Kidney (tissue), 14 donors: ENCODE measurements around the gene TSPO2. TPM values are rescaled to one million over a fixed set of nuclear protein-coding genes. Genes with fewer than 3 reads are reported as not detected.

Experiments
- DNase-seq, 5 donors: peaks; one replicate each; pipeline ENCODE4 v3.0.0-alpha.2; 2013 to 2020
- FAIRE-seq: peaks from 2 replicates; lab custom pipeline; 2012; peaks lifted over from hg19 to GRCh38; lab: Jason Lieb, UNC
- H3K27ac ChIP-seq, 2 donors: one replicate each; pipeline ENCODE4 v1.7.0; 2013; ENCODE audit warnings: low read depth in 2 of 2, low read length in 2 of 2, inconsistent platforms in 1 of 2
- H3K27me3 ChIP-seq: one replicate; pipeline ENCODE4 v1.7.1; 2013; ENCODE audit warnings: low read length, inconsistent platforms; ENCODE audit not compliant: control insufficient read depth, insufficient read depth
- H3K36me3 ChIP-seq, 3 donors: one replicate each; pipeline versions ENCODE4 v1.7.0 to v1.7.1; 2013; ENCODE audit warnings: low read length in 3 of 3, control low read depth in 1 of 3, inconsistent platforms in 1 of 3; ENCODE audit not compliant: insufficient read depth in 3 of 3, control insufficient read depth in 2 of 3
- H3K4me1 ChIP-seq, 3 donors: one replicate each; pipeline versions ENCODE4 v1.7.0 to v1.7.1; 2013; ENCODE audit warnings: low read length in 3 of 3, inconsistent platforms in 1 of 3, low read depth in 1 of 3; ENCODE audit not compliant: control insufficient read depth in 2 of 3, insufficient read depth in 2 of 3
- H3K4me3 ChIP-seq, 3 donors: one replicate each; pipeline versions ENCODE4 v1.7.0 to v1.8.1; 2013; ENCODE audit warnings: low read length in 3 of 3, control low read depth in 1 of 3, inconsistent platforms in 1 of 3
- H3K9ac ChIP-seq, 3 donors: one replicate each; pipeline versions ENCODE4 v1.7.0 to v1.7.1; 2013; ENCODE audit warnings: low read length in 3 of 3, control low read depth in 1 of 3, inconsistent platforms in 1 of 3
- H3K9me3 ChIP-seq, 3 donors: one replicate each; pipeline versions ENCODE4 v1.7.0 to v1.7.1; 2013; ENCODE audit warnings: low read length in 3 of 3, control low read depth in 1 of 3, inconsistent platforms in 1 of 3; ENCODE audit not compliant: control insufficient read depth in 2 of 3, insufficient read depth in 1 of 3
- intact Hi-C: fragments of 100-400 bp; cut with DNase I; formaldehyde crosslinking; loops from one replicate; pipeline ENCODE4 v1.11.1; 2022
- polyA plus RNA-seq: library from polyadenylated mRNA; stranded (reverse); fragments of 350-450 nt; fragmentation: Illumina TruSeq; extraction: RNeasy Lipid Tissue Mini Kit (QIAGEN cat#74804); gene quantifications from one replicate; pipeline ENCODE4 v1.2.3, GENCODE V29; 2014; ENCODE audit warnings: low read depth, low replicate concordance; ENCODE audit not compliant: insufficient read depth
- total RNA-seq: library from RNA; stranded (reverse); fragmentation: NEBNext Ultra II Directional; extraction: Animal tissue kit (Norgen Biotek cat#: 25700); gene quantifications from one replicate; pipeline ENCODE4 v1.2.1, GENCODE V29; 2021
- TF ChIP-seq, protein P1 (sequence below): IDR thresholded peaks from 3 replicates; pipeline ENCODE4 v1.5.1; 2012; ENCODE audit warnings: mild to moderate bottlenecking, moderate library complexity, borderline replicate concordance; ENCODE audit not compliant: insufficient read depth; ENCODE audit errors: extremely low read depth
- donor health status: control.
- donor health status: control.
- donor health status: control.
- donor health status: control.
- donor health status: control.
- donor health status: DM: yes; HTN: yes; CAD: no.
- donor health status: Normal renal cell carcinoma (clear cell type).

The TSPO2 gene
- total and polyA plus RNA-seq, 2 donors from 2014 or later, result 0.44 to 0.88 TPM

DNA sequence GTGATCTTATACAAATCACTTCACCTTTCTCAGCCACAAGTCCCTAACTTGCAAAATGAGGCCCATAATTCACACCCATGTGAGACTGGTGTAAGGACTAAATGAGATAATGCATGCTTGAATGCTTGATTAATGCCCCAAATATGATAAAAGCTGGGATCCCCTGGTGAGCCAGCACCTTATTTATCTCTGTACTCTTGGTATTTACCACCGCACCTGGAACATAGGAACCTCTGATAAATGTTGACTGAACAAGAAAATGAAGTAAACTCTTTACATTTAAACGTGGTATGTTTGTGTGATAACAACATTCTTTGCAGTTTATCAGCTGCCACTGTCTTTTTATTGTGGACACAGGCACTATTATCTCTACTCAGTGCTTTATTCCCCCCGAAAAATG, 8.3 kb downstream of the TSPO2 start:
- H3K27ac ChIP-seq, result no peak overlapping the region
- no peaks in the 10 kb centered on the region for H3K9me3 ChIP-seq
- peaks cover 0 to 8% (median 7%) of the 10 kb centered on the region in 3 donors for H3K4me1 ChIP-seq
- no peaks in the 10 kb centered on the region for H3K27me3 ChIP-seq
- TF ChIP-seq, protein P1, sequence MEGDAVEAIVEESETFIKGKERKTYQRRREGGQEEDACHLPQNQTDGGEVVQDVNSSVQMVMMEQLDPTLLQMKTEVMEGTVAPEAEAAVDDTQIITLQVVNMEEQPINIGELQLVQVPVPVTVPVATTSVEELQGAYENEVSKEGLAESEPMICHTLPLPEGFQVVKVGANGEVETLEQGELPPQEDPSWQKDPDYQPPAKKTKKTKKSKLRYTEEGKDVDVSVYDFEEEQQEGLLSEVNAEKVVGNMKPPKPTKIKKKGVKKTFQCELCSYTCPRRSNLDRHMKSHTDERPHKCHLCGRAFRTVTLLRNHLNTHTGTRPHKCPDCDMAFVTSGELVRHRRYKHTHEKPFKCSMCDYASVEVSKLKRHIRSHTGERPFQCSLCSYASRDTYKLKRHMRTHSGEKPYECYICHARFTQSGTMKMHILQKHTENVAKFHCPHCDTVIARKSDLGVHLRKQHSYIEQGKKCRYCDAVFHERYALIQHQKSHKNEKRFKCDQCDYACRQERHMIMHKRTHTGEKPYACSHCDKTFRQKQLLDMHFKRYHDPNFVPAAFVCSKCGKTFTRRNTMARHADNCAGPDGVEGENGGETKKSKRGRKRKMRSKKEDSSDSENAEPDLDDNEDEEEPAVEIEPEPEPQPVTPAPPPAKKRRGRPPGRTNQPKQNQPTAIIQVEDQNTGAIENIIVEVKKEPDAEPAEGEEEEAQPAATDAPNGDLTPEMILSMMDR, result no peak
- no peak overlapping the region for H3K9ac ChIP-seq
- DNase-seq (no peak), FAIRE-seq (no peak)
- intact Hi-C loops, result no loop called here
- no peaks in the 10 kb centered on the region for H3K36me3 ChIP-seq
- H3K4me3 ChIP-seq, result no peak overlapping the region

DNA sequence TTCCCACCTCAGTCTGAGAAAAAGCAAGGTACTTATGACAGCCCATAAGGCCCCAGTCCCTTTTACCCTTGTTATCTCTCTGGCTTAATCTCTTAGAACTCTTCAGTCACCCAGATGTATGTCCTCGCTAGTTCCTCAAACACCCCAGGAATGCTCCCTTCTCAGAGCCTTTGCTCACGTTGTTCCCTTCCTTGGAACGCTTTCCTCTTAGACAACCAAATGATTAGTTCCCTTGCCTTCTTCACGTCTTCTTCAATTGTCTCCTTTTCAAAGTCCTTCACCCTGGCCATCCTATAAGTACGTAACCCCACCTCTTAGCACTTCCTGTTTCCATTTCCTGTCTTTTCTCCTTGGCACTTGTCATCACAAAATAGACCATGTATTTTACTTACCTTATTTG, 9.6 kb downstream of the TSPO2 start:
- Histone ChIP-seq H3K27ac (no peak overlapping the region), H3K4me1 (no peaks in the 10 kb centered on the region), H3K27me3 (no peaks in the 10 kb centered on the region), H3K9ac (no peak overlapping the region), H3K9me3 (no peaks in the 10 kb centered on the region), H3K36me3 (no peaks in the 10 kb centered on the region), H3K4me3 (no peak overlapping the region)
- intact Hi-C loops, result no loop called here
- no peak for DNase-seq
- no peak for FAIRE-seq
- TF ChIP-seq, protein P1, result no peak

DNA sequence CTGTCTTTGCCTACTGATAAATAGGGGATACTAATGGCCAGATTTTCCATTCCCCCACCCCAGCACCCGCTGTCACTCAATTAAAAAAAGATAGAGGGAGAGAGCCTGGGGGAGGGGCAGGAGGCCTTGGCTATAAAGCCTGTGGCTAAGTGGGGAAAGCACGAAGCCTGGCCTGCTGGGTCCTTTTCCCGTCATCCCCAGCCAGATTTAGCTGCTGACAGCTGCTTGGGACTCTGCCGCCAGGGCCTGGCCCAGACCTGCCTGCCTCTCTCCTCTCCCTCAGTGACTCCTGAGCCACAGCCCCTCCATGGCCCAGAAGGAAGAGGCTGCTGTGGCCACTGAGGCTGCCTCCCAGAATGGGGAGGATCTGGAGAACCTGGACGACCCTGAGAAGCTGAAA, 10.8 kb downstream of the TSPO2 start, which contains the start of gene APOBEC2:
Gene APOBEC2 (plus strand): TSS at position 162 of the 400 bp plus-strand sequence. CDS start 146 bp downstream, at position 308.
- FAIRE-seq, result no peak
- Histone ChIP-seq H3K36me3 (no peaks in the 10 kb centered on the region), H3K4me3 (no peak within 1 kb of the TSS), H3K4me1 (no peaks in the 10 kb centered on the region), H3K9me3 (no peaks in the 10 kb centered on the region), H3K9ac (no peak within 1 kb of the TSS), H3K27me3 (no peaks in the 10 kb centered on the region), H3K27ac (no peak within 1 kb of the TSS)
- TF ChIP-seq, protein P1, result no peak
- no peak for DNase-seq
- intact Hi-C loops, result no loop called here

DNA sequence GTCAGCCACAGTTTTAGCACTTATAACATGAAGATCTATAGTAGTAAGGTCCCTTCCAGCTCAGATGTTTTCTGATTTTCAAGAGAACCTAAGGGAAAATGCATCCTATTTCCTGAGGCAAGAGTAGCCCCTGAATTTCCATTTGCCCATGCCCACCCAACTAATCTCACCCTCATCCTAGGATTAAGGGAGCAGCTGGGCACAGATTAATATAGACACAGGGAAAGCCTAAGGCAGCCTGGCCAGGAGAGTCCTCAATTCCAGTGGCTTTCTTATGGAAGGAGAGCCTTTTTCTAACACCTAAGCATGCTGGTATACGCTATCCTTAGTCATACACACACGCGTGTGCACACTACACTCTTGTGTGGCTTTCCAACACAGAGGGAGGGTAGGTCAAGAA, 12.2 kb downstream of the TSPO2 start:
- no peak for DNase-seq
- peaks cover 0 to 10% (median 0%) of the 10 kb centered on the region in 3 donors for H3K4me1 ChIP-seq
- FAIRE-seq, result no peak
- H3K36me3 ChIP-seq, result no peaks in the 10 kb centered on the region
- H3K4me3 ChIP-seq, result no peak overlapping the region
- H3K27me3 ChIP-seq, result no peaks in the 10 kb centered on the region
- H3K9me3 ChIP-seq, result no peaks in the 10 kb centered on the region
- H3K27ac ChIP-seq, result no peak overlapping the region
- TF ChIP-seq, protein P1, result no peak
- intact Hi-C loops, result no loop called here
- no peak overlapping the region for H3K9ac ChIP-seq
